Psoas muscle (tissue), 8 donors: ENCODE data around the gene ASTN2. TPM values are rescaled to one million over a fixed set of nuclear protein-coding genes. Genes with fewer than 3 reads are reported as not detected.

Source experiments
- ATAC-seq, 4 donors: fragments of 200-7000 bp; cut with Tn5 transposase; one replicate each; pipeline ENCODE4 v1.9.1; 2020; ENCODE audit warnings: moderate library complexity in 3 of 4, mild to moderate bottlenecking in 2 of 4
- DNase-seq, 2 donors: peaks; one replicate each; pipeline ENCODE4 v3.0.0-alpha.2; 2020
- H3K27ac ChIP-seq: fragments of 200-600 bp; one replicate; pipeline ENCODE4 v1.8.0; 2022
- H3K27me3 ChIP-seq, 3 donors: fragments of 200-600 bp in 1 of 3; one replicate each; pipeline versions ENCODE4 v1.6.1 to v1.8.0; 2013 to 2022; ENCODE audit warnings: low read length in 2 of 3, mild to moderate bottlenecking in 2 of 3, moderate library complexity in 1 of 3; ENCODE audit not compliant: insufficient read depth in 3 of 3
- H3K36me3 ChIP-seq, 2 donors: fragments of 200-600 bp in 1 of 2; one replicate each; pipeline versions ENCODE4 v1.6.1 to v1.8.0; 2013 to 2022; ENCODE audit warnings: low read depth in 1 of 2, mild to moderate bottlenecking in 1 of 2, moderate library complexity in 1 of 2; ENCODE audit not compliant: insufficient read depth in 1 of 2
- H3K4me1 ChIP-seq: fragments of 200-600 bp; one replicate; pipeline ENCODE4 v1.8.0; 2022
- H3K4me3 ChIP-seq: fragments of 200-600 bp; one replicate; pipeline ENCODE4 v1.8.0; 2022; ENCODE audit warnings: mild to moderate bottlenecking
- H3K9me3 ChIP-seq: fragments of 200-600 bp; one replicate; pipeline ENCODE4 v1.8.0; 2022
- CTCF ChIP-seq: fragments of 200-600 bp; IDR thresholded peaks from one replicate; pipeline ENCODE4 v1.8.0; 2022; ENCODE audit warnings: antibody characterized with exemption
- WGBS, 3 donors: extraction: QIAGEN DNeasy Blood & Tissue Kit; methylation state at CpG; one replicate each; pipeline versions ENCODE4 v1.1.6 to v1.1.7; 2013; 5-methylcytosine and 5-hydroxymethylcytosine counted together
- intact Hi-C, 2 donors: fragments of 100-400 bp; cut with DNase I; formaldehyde crosslinking; loops; one replicate each; pipeline versions ENCODE4 v1.11.0 to v1.14.2; 2022
- polyA plus RNA-seq, 3 donors: library from polyadenylated mRNA; stranded (reverse); fragments of 200-250 nt; gene quantifications; one replicate each; pipeline ENCODE4 v1.2.3, GENCODE V29; 2013
- total RNA-seq, 4 donors: library from RNA; stranded (reverse); fragmentation: NEBNext Ultra II Directional in 2 of 4; extraction: Animal tissue kit (Norgen Biotek cat#: 25700) in 2 of 4; gene quantifications; one replicate each; pipeline versions ENCODE4 v1.2.1 to v1.2.4, GENCODE V29; 2021 to 2023
- donor health status: healthy with polysubstance abuse.
- donor health status: DM: no; HTN: no; CAD: no; lungs with moderate emphysema.
- donor health status: Bipolar disorder and iron deficiency.
- donor health status: healthy.
- donor health status: DM: yes; HTN: yes; CAD: no.
- donor health status: DM: no; HTN: no; CAD: no.
- donor health status: DM: no; HTN: no; CAD: no.
- donor health status: DM: yes; HTN: yes; CAD: no.

The ASTN2 gene
- total and polyA plus RNA-seq, 7 donors, result 2.0 to 10.3 (median 3.3) TPM

GRCh38 chr9:117303643-117304230 is 111.1 kb downstream of the ASTN2 start:
- Histone ChIP-seq H3K27ac (no peak overlapping the region), H3K4me1 (no peaks in the 10 kb centered on the region), H3K36me3 (no peaks in the 10 kb centered on the region), H3K27me3 (no peaks in the 10 kb centered on the region), H3K9me3 (no peaks in the 10 kb centered on the region), H3K4me3 (no peak overlapping the region)
- intact Hi-C loops, result no loop called here
- no peak for ATAC-seq
- no peak for DNase-seq
- TF ChIP-seq CTCF, result no peak
- 77 to 80% (median 78%) methylated on average over 5 of the region's 5 CpGs for WGBS, 3 donors

GRCh38 chr9:117302487-117302886 is 112.4 kb downstream of the ASTN2 start:
- TF ChIP-seq CTCF, result no peak
- Histone ChIP-seq H3K36me3 (no peaks in the 10 kb centered on the region), H3K9me3 (no peaks in the 10 kb centered on the region), H3K4me1 (no peaks in the 10 kb centered on the region), H3K4me3 (no peak overlapping the region), H3K27me3 (no peaks in the 10 kb centered on the region), H3K27ac (no peak overlapping the region)
- 81 to 84% (median 83%) methylated on average over 2 of the region's 2 CpGs for WGBS, 3 donors
- ATAC-seq (no peak), DNase-seq (no peak)
- intact Hi-C loops, result no loop called here

- H3K36me3 ChIP-seq, result no peaks in the 10 kb centered on the region
- DNase-seq (no peak), ATAC-seq (no peak)
- H3K9me3 ChIP-seq, result no peaks in the 10 kb centered on the region
- intact Hi-C loops, result no loop called here
- no peak overlapping the region for H3K4me3 ChIP-seq
- H3K27ac ChIP-seq, result no peak overlapping the region
- 52 to 65% (median 62%) methylated on average over 4 of the region's 4 CpGs for WGBS, 3 donors
- no peaks in the 10 kb centered on the region for H3K27me3 ChIP-seq
- TF ChIP-seq CTCF, result no peak
- no peaks in the 10 kb centered on the region for H3K4me1 ChIP-seq
Measured at GRCh38 chr9:117300371-117301110, 114.3 kb downstream of the ASTN2 start.

- intact Hi-C loops, result no loop called here
- Histone ChIP-seq H3K36me3 (no peaks in the 10 kb centered on the region), H3K27me3 (no peaks in the 10 kb centered on the region), H3K4me1 (no peaks in the 10 kb centered on the region), H3K4me3 (no peak overlapping the region), H3K27ac (no peak overlapping the region), H3K9me3 (no peaks in the 10 kb centered on the region)
- no peak for DNase-seq
- WGBS, 3 donors, result 43 to 65% (median 44%) methylated on average over 1 of the region's 1 CpG
- no peak for TF ChIP-seq CTCF
- ATAC-seq, result no peak
Measured at GRCh38 chr9:117296453-117296852, 118.4 kb downstream of the ASTN2 start.
